ENCODE measurements around the gene KLC1. TPM values are rescaled to one million over a fixed set of nuclear protein-coding genes. Genes with fewer than 3 reads are reported as not detected.

Gene KLC1
- polyA plus RNA-seq, 2 of the 4 experiments (the other 2 are of a cell fraction): 81.8 to 150 TPM

- TF ChIP-seq CHD2 (IDR thresholded peaks at IDR 0.05; ENCODE audit: low read length, partially characterized antibody) (no peak), KDM5A (IDR thresholded peaks at IDR 0.05) (no peak), HOXA7 (CRISPR knock-in tag; IDR thresholded peaks at IDR 0.05) (no peak)
- Histone ChIP-seq H3K9me3 (no peaks in the 10 kb centered on the region), H3K4me2 (no peak overlapping the region), H3K4me3 (no peak overlapping the region), H3K4me1 (peaks cover 4% of the 10 kb centered on the region; the same call in 1 of the 3 replicates), H3K27ac (no peak overlapping the region)
- ATAC-seq: no peak
- CTCF ChIA-PET: interaction anchor here (0.7 to 2.2 kb wide), 4 partner anchors 12 to 29 kb away, joined by 3 to 5 read pairs (median 4); no protein-coding TSS in a partner anchor
- FAIRE-seq: no peak
- DNase-seq (ENCODE audit: low read depth in 1 of 2, low spot score in 1 of 2): no peak
- POLR2A ChIA-PET: interaction anchor here (2.1 kb wide), 1 partner anchor 9 kb away, joined by 7 read pairs; the partner anchor contains the start of genes XRCC3 and ZFYVE21
- WGBS (ENCODE audit: missing lambda C conversion rate): 96% methylated on average over 33 of the region's 41 CpGs
These were observed 77.7 kb downstream of the KLC1 start for GRCh38 chr14:103706551-103707328.

GRCh38 chr14:103707329-103708263, 78.6 kb downstream of the KLC1 start:
- no peak for FAIRE-seq
- TF ChIP-seq MAZ (IDR thresholded peaks at IDR 0.05; ENCODE audit: borderline replicate concordance, low read depth, low read length): no peak
- TF ChIP-seq NPAS2 (CRISPR knock-in tag; IDR thresholded peaks at IDR 0.05; ENCODE audit: borderline replicate concordance): no peak
- TF ChIP-seq HDAC2 (IDR thresholded peaks at IDR 0.05): no peak
- TF ChIP-seq USF2 (IDR thresholded peaks at IDR 0.05): no peak
- TF ChIP-seq POLR2A (IDR thresholded peaks at IDR 0.05; ENCODE audit: low read length): no peak
- no peak for TF ChIP-seq CHD2 (IDR thresholded peaks at IDR 0.05; ENCODE audit: low read length, partially characterized antibody)
- no peak for TF ChIP-seq RAD21 (conservative IDR thresholded peaks at IDR 0.05 in 1 of 2, IDR thresholded peaks at IDR 0.05 in 1 of 2)
- TF ChIP-seq FOSL2 (IDR thresholded peaks at IDR 0.05): no peak
- TF ChIP-seq FOSL2 (CRISPR knock-in tag; IDR thresholded peaks at IDR 0.05): no peak
- TF ChIP-seq POLR2AphosphoS2 (conservative IDR thresholded peaks at IDR 0.05; ENCODE audit: low read length): no peak
- TF ChIP-seq MYC (IDR thresholded peaks at IDR 0.05; ENCODE audit: borderline replicate concordance, low read length): no peak
- TF ChIP-seq NR3C1 (IDR thresholded peaks at IDR 0.05): no peak
- TF ChIP-seq CEBPB (IDR thresholded peaks at IDR 0.05): no peak
- no peak for TF ChIP-seq EP300 (IDR thresholded peaks at IDR 0.05)
- TF ChIP-seq CBX8 (IDR thresholded peaks at IDR 0.05): no peak
- TF ChIP-seq CTCF (IDR thresholded peaks at IDR 0.05): no peak
- TF ChIP-seq JUN (IDR thresholded peaks at IDR 0.05): no peak
- TF ChIP-seq RARB (CRISPR knock-in tag; IDR thresholded peaks at IDR 0.05): no peak
- Histone ChIP-seq H3K4me1 (peaks cover 4% of the 10 kb centered on the region; the same call in 1 of the 3 replicates), H3K4me2 (no peak overlapping the region), H3K27ac (no peak overlapping the region), H3K4me3 (no peak overlapping the region), H3K9me3 (no peaks in the 10 kb centered on the region)
- no peak for DNase-seq (ENCODE audit: low read depth in 1 of 2, low spot score in 1 of 2)
- ChIA-PET POLR2A (interaction anchor here (2.1 kb wide), 1 partner anchor 8 kb away, joined by 7 read pairs; the partner anchor contains the start of genes XRCC3 and ZFYVE21), CTCF (interaction anchor here (1.1 to 2.2 kb wide), 2 partner anchors 11 to 28 kb away, joined by 3 to 5 read pairs; no protein-coding TSS in a partner anchor)
- WGBS (ENCODE audit: missing lambda C conversion rate): 94% methylated on average over 16 of the region's 29 CpGs
- no peak; a peak in 1 of 6 replicates for ATAC-seq

Measured in A549 (cell line).